ENCODE results near the gene PPP1R26. TPM values are rescaled to one million over a fixed set of nuclear protein-coding genes. Genes with fewer than 3 reads are reported as not detected.
"Not testable (repeated sequence)": the region's sequence is repeated elsewhere in the genome, so short reads cannot be mapped to it uniquely, and the experiment has no call there.

PPP1R26 gene
- polyA plus RNA-seq, 12 donors = 9.2 to 15.6 (median 10.6) TPM; not detected in 1

DNA sequence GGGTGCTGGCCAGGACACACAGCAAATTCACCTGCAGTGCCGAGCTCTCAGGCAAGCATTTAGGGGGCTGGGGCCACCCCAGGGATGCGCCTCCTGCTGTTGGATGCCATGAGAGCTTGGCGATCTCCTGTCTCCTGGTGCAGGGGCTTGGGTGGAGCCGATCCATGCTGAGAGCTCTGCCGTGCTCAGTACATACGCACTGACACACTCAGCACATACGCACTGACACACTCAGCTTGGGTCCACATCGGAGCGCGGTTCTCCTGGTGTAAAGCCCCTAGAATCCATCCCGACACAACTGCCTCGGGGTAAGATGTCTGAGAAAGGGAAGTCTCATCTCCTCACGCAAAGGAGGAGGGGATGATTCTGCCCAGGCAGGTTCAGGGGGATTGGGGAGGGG is 56.0 kb downstream of the PPP1R26 start:
- not testable (repeated sequence) for DNase-seq

DNA sequence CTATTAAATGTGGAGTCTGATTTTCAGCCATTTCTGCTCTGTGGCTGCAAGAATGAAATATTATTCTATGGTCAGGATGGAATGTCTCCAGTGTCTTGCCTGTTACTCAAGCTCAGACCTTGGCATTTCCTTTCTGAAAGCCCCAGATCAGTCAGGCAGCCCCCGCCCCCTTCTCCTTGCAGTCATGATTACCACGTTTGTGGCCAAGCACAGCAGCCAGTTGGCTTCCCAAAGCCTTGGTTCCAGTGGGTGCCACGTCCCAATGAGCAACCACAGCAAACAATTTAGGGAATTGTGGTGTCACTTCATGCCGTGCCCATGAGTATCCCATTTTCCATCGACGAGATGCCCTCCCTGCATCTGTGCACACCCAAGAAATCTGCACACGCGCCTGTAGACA is 56.6 kb downstream of the PPP1R26 start:
- no peak for DNase-seq

Other genes starting within 250 kb of the PPP1R26 start
- 10 to 100 TPM in 11 of 12 donors, not detected in 1; 17.2 to 45.4 (median 27.0) TPM for gene MRPS2, start 20.9 kb downstream of the PPP1R26 start, polyA plus RNA-seq (ENCODE audit: insufficient read length in 12 of 12)
- under 1 TPM in 1 of 12 donors, not detected in 11; 0.57 TPM for gene LCN1, start 41.7 kb downstream of the PPP1R26 start, polyA plus RNA-seq (ENCODE audit: insufficient read length in 12 of 12)
- not detected for gene OBP2A, start 66.3 kb downstream of the PPP1R26 start, polyA plus RNA-seq (ENCODE audit: insufficient read length in 12 of 12)
- 10 to 100 TPM in 1 of 12 donors, 1 to 10 TPM in 3, under 1 TPM in 1, not detected in 7; 0.56 to 13.0 (median 1.4) TPM for gene PAEP, start 82.0 kb downstream of the PPP1R26 start, polyA plus RNA-seq (ENCODE audit: insufficient read length in 12 of 12)
- not detected for gene GLT6D1, start 159.8 kb downstream of the PPP1R26 start, polyA plus RNA-seq (ENCODE audit: insufficient read length in 12 of 12)
- gene LCN9, start 183.5 kb downstream of the PPP1R26 start, polyA plus RNA-seq (ENCODE audit: insufficient read length in 12 of 12) = not detected
- under 1 TPM in 6 of 12 donors, not detected in 6; 0.10 to 0.30 (median 0.13) TPM for gene SOHLH1, start 219.7 kb downstream of the PPP1R26 start, polyA plus RNA-seq (ENCODE audit: insufficient read length in 12 of 12)
- 10 to 100 TPM in 4 of 12 donors, 1 to 10 TPM in 7, not detected in 1; 4.4 to 13.2 (median 8.2) TPM for gene KCNT1, start 222.4 kb downstream of the PPP1R26 start, polyA plus RNA-seq (ENCODE audit: insufficient read length in 12 of 12)

Measured in muscle of arm (tissue), 12 donors.